Body of pancreas (tissue), 4 donors: ENCODE results near the gene FABP1. TPM values are rescaled to one million over a fixed set of nuclear protein-coding genes. Genes with fewer than 3 reads are reported as not detected.

Experiments used
- ATAC-seq: fragments of 150-250 bp; one replicate; pipeline ENCODE4 v1.9.1; 2016
- DNase-seq, 4 donors: peaks; one replicate each; pipeline ENCODE4 v3.0.0-alpha.2; 2019
- H3K27ac ChIP-seq, 4 donors: fragments of 200-600 bp; sonication (generic); 1 replicate in 3 of 4; 2 replicates in 1 of 4; pipeline versions ENCODE4 v1.5.1 to v1.6.1; 2016 to 2019; ENCODE audit warnings: mild to moderate bottlenecking in 1 of 4, mixed read lengths in 1 of 4, moderate library complexity in 1 of 4
- H3K27me3 ChIP-seq, 2 donors: fragments of 200-600 bp; sonication (generic); one replicate each; pipeline ENCODE4 v1.6.0; 2016; ENCODE audit warnings: mild to moderate bottlenecking in 1 of 2
- H3K36me3 ChIP-seq, 2 donors: fragments of 200-600 bp; sonication (generic); replicated peaks in 1 of 2; 2 replicates each; pipeline ENCODE4 v1.5.1; 2016; ENCODE audit warnings: low read depth in 2 of 2; ENCODE audit not compliant: insufficient read depth in 1 of 2
- H3K4me1 ChIP-seq: fragments of 200-600 bp; sonication (generic); one replicate; pipeline ENCODE4 v1.6.0; 2016
- H3K4me3 ChIP-seq, 2 donors: fragments of 200-600 bp; sonication (generic); 1 replicate in 1 of 2; 2 replicates in 1 of 2; pipeline ENCODE4 v1.5.1; 2016 to 2019
- H3K9me3 ChIP-seq, 3 donors: fragments of 200-600 bp; sonication (generic); 1 replicate in 2 of 3; 2 replicates in 1 of 3; pipeline ENCODE4 v1.5.1; 2016
- POLR2A ChIP-seq, 3 donors: fragments of 450-650 bp; IDR thresholded peaks; one replicate each; pipeline ENCODE4 v1.6.1; 2016; ENCODE audit warnings: antibody characterized with exemption in 3 of 3, mild to moderate bottlenecking in 2 of 3
- WGBS, 2 donors: methylation state at CpG; one replicate each; pipeline ENCODE4 v1.1.5; 2017; 5-methylcytosine and 5-hydroxymethylcytosine counted together
- intact Hi-C: fragments of 100-400 bp; cut with DNase I; formaldehyde crosslinking; loops from one replicate; pipeline ENCODE4 v1.15.1; 2023
- total RNA-seq, 2 donors: library from RNA; depleted of rRNA; stranded (reverse); fragments of >200 nt; gene quantifications; one replicate each; pipeline ENCODE4 v1.1.0, GENCODE V29; 2016
- TF ChIP-seq, protein P1 (sequence below), 7 experiments: fragments of 450-650 bp in 4 of 7; fragments of 200-600 bp in 3 of 7; sonication (generic) in 3 of 7; IDR thresholded peaks; one replicate each; pipeline ENCODE4 v1.5.1; 2016 to 2019; ENCODE audit warnings: antibody characterized with exemption in 7 of 7

Gene FABP1
- total RNA-seq, 2 donors from 2014 or later, result not detected

DNA sequence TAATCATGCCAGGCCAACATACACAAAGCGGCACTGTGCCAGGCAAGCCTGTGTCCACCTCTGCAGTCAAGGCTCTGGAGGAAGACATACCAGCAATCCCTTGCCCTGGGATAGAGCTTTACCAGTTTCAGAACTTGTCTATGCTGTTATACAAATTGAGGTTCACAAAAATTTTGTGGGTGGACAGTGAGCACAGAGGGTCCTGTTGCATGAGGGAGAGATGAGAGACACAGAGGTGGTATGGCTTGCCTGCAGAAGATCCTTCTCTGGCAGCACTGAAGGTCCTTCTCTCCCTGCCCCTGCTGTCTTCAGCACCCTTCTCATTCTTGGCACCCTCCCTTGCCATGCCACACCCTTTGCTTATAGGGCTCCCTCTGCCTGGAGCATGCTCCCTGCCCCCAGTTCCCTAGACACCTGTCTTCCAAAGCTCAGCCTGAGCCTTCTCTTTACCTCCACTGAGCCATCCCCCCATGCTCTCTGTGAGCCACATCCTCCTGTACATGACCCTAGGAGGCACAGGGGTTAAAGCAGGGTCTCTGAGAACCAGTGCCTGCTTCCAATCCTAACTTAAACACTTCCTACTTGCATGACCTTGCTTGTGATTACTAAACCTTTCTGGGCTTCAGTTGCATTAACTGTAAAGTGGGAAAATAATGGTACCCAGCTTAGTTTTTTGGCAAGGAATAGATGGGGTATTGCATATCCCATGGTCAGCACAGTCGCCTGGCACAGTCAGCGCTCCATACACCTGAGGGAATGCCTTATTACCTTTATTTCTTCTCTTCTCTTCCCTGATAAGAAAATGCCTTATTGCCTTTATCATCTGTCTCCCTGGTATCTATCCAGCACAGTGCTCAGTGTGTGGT, 857 bp downstream of the FABP1 start:
- DNase-seq (no peak), ATAC-seq (no peak)
- Histone ChIP-seq H3K27me3 (no peaks in the 10 kb centered on the region), H3K27ac (no peak overlapping the region), H3K36me3 (no peaks in the 10 kb centered on the region), H3K4me3 (no peak overlapping the region), H3K9me3 (no peaks in the 10 kb centered on the region), H3K4me1 (no peaks in the 10 kb centered on the region)
- TF ChIP-seq POLR2A (IDR thresholded peaks at IDR 0.05), result no peak
- intact Hi-C loops, result no loop called here
- 65 to 88% methylated on average over 3 of the region's 3 CpGs for WGBS, 2 donors

DNA sequence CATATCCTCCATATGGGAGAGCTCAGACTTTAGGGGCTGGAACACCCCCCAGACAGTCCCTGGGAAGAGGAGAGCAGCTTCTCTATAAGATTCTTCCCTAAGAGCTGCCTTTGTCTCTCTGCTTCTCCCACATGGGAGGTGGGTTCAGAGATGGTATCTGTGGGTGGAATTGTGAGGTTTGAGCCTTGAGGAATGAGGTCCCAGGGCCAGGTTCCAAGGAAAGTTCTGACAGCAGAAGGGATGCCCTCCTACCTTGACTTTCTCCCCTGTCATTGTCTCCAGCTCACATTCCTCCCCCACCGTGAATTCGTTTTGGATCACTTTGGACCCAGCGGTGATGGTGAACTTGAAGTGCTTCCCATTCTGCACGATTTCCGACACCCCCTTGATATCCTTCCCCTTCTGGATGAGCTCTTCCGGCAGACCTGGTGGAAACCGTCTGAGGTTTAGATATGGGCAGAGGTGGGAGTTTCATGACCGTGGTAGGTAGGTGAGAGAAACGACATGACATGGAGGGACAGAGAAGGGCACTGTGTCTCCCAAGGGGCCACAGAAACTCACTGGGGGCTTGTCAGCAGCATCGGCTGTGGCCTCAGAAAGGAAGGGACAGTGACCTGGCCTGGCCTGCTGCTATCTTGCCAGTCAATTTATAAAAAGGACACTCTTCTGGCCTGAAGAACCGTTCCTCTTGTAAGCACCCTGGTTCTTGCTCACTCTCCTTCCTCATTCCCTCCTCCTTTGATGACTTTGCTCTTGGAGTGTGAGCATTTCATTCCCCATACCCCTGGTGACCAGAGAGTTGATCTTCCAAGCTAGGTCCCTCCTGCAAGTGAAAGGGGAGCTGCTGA, 1.7 kb downstream of the FABP1 start:
- no peaks in the 10 kb centered on the region for H3K36me3 ChIP-seq
- no peaks in the 10 kb centered on the region for H3K4me1 ChIP-seq
- TF ChIP-seq POLR2A (IDR thresholded peaks at IDR 0.05), result no peak
- TF ChIP-seq, protein P1, sequence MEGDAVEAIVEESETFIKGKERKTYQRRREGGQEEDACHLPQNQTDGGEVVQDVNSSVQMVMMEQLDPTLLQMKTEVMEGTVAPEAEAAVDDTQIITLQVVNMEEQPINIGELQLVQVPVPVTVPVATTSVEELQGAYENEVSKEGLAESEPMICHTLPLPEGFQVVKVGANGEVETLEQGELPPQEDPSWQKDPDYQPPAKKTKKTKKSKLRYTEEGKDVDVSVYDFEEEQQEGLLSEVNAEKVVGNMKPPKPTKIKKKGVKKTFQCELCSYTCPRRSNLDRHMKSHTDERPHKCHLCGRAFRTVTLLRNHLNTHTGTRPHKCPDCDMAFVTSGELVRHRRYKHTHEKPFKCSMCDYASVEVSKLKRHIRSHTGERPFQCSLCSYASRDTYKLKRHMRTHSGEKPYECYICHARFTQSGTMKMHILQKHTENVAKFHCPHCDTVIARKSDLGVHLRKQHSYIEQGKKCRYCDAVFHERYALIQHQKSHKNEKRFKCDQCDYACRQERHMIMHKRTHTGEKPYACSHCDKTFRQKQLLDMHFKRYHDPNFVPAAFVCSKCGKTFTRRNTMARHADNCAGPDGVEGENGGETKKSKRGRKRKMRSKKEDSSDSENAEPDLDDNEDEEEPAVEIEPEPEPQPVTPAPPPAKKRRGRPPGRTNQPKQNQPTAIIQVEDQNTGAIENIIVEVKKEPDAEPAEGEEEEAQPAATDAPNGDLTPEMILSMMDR (IDR thresholded peaks at IDR 0.05), result no peak
- ATAC-seq (no peak), DNase-seq (no peak)
- no peaks in the 10 kb centered on the region for H3K27me3 ChIP-seq
- no peak overlapping the region for H3K27ac ChIP-seq
- no peak overlapping the region for H3K4me3 ChIP-seq
- no peaks in the 10 kb centered on the region for H3K9me3 ChIP-seq
- intact Hi-C loops, result no loop called here
- 70 to 79% methylated on average over 11 of the region's 11 CpGs for WGBS, 2 donors

DNA sequence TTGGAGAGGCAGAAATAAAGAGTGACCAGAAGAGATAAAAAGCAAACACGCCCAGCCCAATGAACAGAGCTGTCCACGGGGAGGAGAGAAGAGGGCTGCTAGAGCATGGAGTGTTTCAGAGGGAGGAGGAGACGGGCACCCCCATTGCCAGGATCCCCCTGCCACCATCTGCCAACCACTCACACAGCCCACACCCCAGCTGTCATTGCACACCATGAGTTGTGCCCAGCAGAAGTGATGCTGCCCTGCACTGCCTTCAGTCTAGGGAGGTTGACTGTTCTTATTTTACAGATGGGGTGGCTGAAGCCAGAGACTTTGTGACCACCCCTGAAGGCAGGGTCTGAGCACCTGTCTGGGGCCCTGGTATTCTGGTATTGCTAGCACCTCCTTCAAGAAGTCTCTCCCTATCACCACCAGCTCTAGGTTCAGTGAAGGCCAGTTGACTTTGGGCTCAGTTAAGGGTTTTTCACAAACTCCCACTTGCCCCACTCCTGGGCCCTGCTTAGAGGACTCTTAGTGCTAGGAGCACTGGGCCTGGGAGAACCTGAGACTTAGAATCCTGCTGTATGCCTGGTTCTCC, 2.4 kb downstream of the FABP1 start:
- Histone ChIP-seq H3K4me3 (no peak overlapping the region), H3K9me3 (no peaks in the 10 kb centered on the region), H3K4me1 (no peaks in the 10 kb centered on the region), H3K36me3 (no peaks in the 10 kb centered on the region), H3K27ac (no peak overlapping the region), H3K27me3 (no peaks in the 10 kb centered on the region)
- DNase-seq (no peak), ATAC-seq (no peak)
- WGBS, 2 donors, result 65 to 68% methylated on average over 3 of the region's 3 CpGs
- TF ChIP-seq POLR2A (IDR thresholded peaks at IDR 0.05), result no peak
- TF ChIP-seq, protein P1 (IDR thresholded peaks at IDR 0.05), result no peak
- intact Hi-C loops, result no loop called here

DNA sequence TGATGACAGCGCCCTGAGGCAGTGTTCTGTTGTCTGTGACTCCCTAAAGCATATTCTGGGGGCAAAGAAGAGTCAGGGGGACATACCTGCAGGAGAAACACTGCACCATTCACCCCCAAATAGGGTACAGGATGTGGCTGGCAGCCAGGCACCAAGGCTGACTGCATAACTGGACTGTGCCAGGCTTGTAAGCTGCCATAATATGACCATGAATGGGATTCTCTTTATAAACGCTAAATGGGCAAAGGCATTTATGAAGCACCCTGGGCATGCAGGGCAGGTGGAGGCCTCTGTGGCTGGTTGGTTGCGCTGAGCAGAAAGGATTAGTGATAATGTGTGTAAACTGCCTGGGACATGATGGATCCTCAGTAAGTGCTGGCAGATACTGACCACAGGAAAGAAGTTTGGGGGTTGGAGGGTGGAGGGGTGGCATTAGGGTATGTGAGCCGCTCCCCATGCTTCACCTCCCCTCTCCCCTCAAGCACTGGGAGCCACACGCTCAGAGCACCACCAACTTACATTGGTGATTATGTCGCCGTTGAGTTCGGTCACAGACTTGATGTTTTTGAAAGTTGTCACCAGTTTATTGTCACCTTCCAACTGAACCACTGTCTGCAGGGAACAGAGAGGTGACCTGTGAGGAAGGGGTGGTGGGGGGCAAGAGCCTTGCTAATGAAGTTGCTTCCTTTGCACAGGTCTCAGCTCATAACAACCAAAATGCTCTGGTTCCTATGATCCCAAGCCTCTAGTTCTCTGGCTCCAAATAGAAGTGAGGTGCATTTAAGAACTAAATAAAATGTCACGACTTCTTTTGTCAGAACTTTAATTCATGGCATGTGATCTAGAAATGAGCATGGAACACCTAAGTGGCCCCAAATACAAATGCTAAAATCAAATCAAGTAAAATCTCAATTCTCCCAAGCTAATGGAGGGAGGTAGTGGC, 3.6 kb downstream of the FABP1 start:
- no peaks in the 10 kb centered on the region for H3K27me3 ChIP-seq
- H3K4me1 ChIP-seq, result no peaks in the 10 kb centered on the region
- H3K36me3 ChIP-seq, result no peaks in the 10 kb centered on the region
- H3K4me3 ChIP-seq, result no peak overlapping the region
- TF ChIP-seq, protein P1 (IDR thresholded peaks at IDR 0.05), result no peak
- TF ChIP-seq POLR2A (IDR thresholded peaks at IDR 0.05), result no peak
- 81 to 88% methylated on average over 9 of the region's 9 CpGs for WGBS, 2 donors
- H3K27ac ChIP-seq, result no peak overlapping the region
- intact Hi-C loops, result no loop called here
- no peak for ATAC-seq
- H3K9me3 ChIP-seq, result no peaks in the 10 kb centered on the region
- DNase-seq, result no peak
